Endodermal cell (in vitro differentiated cells): ENCODE results near the gene TP53INP2. TPM values are rescaled to one million over a fixed set of nuclear protein-coding genes. Genes with fewer than 3 reads are reported as not detected.

Experiments used
- DNase-seq: peaks from one replicate; pipeline ENCODE4 v3.0.0-alpha.2; 2017
- H3K27ac ChIP-seq: 2 replicates; pipeline ENCODE4 v1.5.1; 2013; ENCODE audit warnings: mild to moderate bottlenecking, low read depth, low read length, moderate library complexity
- H3K27me3 ChIP-seq: 2 replicates; pipeline ENCODE4 v1.6.1; 2013; ENCODE audit warnings: mild to moderate bottlenecking, low read length, moderate library complexity; ENCODE audit not compliant: insufficient read depth, control insufficient read depth, poor library complexity, severe bottlenecking
- H3K36me3 ChIP-seq: 2 replicates; pipeline ENCODE4 v1.7.0; 2013; ENCODE audit warnings: mild to moderate bottlenecking, low read length, moderate library complexity; ENCODE audit not compliant: control insufficient read depth, insufficient read depth
- H3K4me1 ChIP-seq: one replicate; pipeline ENCODE4 v1.7.0; 2013; ENCODE audit warnings: low read length; ENCODE audit not compliant: control insufficient read depth, insufficient read depth
- H3K4me3 ChIP-seq: 2 replicates; pipeline ENCODE4 v1.5.1; 2013; ENCODE audit warnings: mild to moderate bottlenecking, low read length, moderate library complexity
- H3K9ac ChIP-seq: 2 replicates; pipeline ENCODE4 v1.6.1; 2013; ENCODE audit warnings: mild to moderate bottlenecking, low read length, moderate library complexity; ENCODE audit not compliant: poor library complexity, severe bottlenecking; ENCODE audit errors: extremely low read depth
- H3K9me3 ChIP-seq: 2 replicates; pipeline ENCODE4 v1.6.1; 2013; ENCODE audit warnings: mild to moderate bottlenecking, low read length, moderate library complexity; ENCODE audit not compliant: control insufficient read depth
- H3K27ac Mint-ChIP-seq: 2 replicates; pipeline ENCODE4 v1.8.0; 2020; ENCODE audit warnings: mixed read lengths
- H3K27me3 Mint-ChIP-seq: 2 replicates; pipeline ENCODE4 v1.8.0; 2021; ENCODE audit warnings: mild to moderate bottlenecking, mixed read lengths; ENCODE audit not compliant: insufficient read depth
- H3K36me3 Mint-ChIP-seq: 2 replicates; pipeline ENCODE4 v1.8.0; 2020; ENCODE audit warnings: low read depth, mixed read lengths
- H3K4me1 Mint-ChIP-seq: 2 replicates; pipeline ENCODE4 v1.8.0; 2020; ENCODE audit warnings: mixed read lengths
- H3K4me3 Mint-ChIP-seq: 2 replicates; pipeline ENCODE4 v1.8.0; 2020; ENCODE audit warnings: mild to moderate bottlenecking, moderate library complexity, mixed read lengths
- H3K9me3 Mint-ChIP-seq: 2 replicates; pipeline ENCODE4 v1.8.0; 2020; ENCODE audit warnings: mild to moderate bottlenecking, mixed read lengths
- CTCF ChIP-seq: fragments of 200-600 bp; sonication (generic); conservative IDR thresholded peaks from 2 replicates; pipeline ENCODE4 v1.5.0; 2021; ENCODE audit warnings: antibody characterized with exemption, mild to moderate bottlenecking
- whole genome bisulfite sequencing, 2 experiments: methylation state at CpG; one replicate each; pipeline versions ENCODE4 v1.1.5 to v1.1.7; 2013; ENCODE audit warnings: missing lambda C conversion rate in 2 of 2, mixed read lengths in 1 of 2; ENCODE audit not compliant: insufficient coverage in 1 of 2, insufficient read length in 1 of 2; 5-methylcytosine and 5-hydroxymethylcytosine counted together
- total RNA-seq, 2 donors: library from RNA; stranded (reverse); fragmentation: NEBNext Ultra II Directional in 1 of 2; extraction: Animal tissue kit (Norgen Biotek cat#: 25700) in 1 of 2; gene quantifications; 2 replicates in 1 of 2; 3 replicates in 1 of 2; pipeline ENCODE4 v1.2.1, GENCODE V29; 2021

TP53INP2 gene
- total RNA-seq, 2 donors from 2014 or later = 7.0 to 20.2 TPM

- TF ChIP-seq CTCF = peak; percentile 80
- no peak overlapping the region for H3K27ac Mint-ChIP-seq
- H3K9me3 Mint-ChIP-seq = no peaks in the 10 kb centered on the region
- H3K4me1 ChIP-seq = peaks cover 5% of the 10 kb centered on the region
- 19 to 35% methylated on average over 6 to 22 of the region's 22 CpGs for WGBS, 2 experiments
- peak overlapping the region; percentile 67 for H3K4me3 Mint-ChIP-seq
- peaks cover 16% of the 10 kb centered on the region for H3K27me3 ChIP-seq
- H3K27ac ChIP-seq = no peak overlapping the region
- H3K27me3 Mint-ChIP-seq = peaks cover 42% of the 10 kb centered on the region
- H3K36me3 ChIP-seq = peaks cover 7% of the 10 kb centered on the region
- H3K4me3 ChIP-seq = peak overlapping the region; percentile 76
- H3K9ac ChIP-seq = no peak overlapping the region
- peaks cover 11% of the 10 kb centered on the region for H3K36me3 Mint-ChIP-seq
- H3K9me3 ChIP-seq = no peaks in the 10 kb centered on the region
- DNase-seq = peak; percentile 81
- peaks cover 18% of the 10 kb centered on the region for H3K4me1 Mint-ChIP-seq
Measured at GRCh38 chr20:34708621-34709043, 4.5 kb downstream of the TP53INP2 start.

GRCh38 chr20:34709044-34709830, 5.1 kb downstream of the TP53INP2 start:
- no peak overlapping the region for H3K27ac Mint-ChIP-seq
- peak overlapping the region; percentile 76 for H3K4me3 ChIP-seq
- H3K9ac ChIP-seq = no peak overlapping the region
- peaks cover 13% of the 10 kb centered on the region for H3K36me3 ChIP-seq
- H3K4me3 Mint-ChIP-seq = peak overlapping the region; percentile 67
- 6% methylated on average over 7 to 64 of the region's 64 CpGs for WGBS, 2 experiments
- H3K4me1 Mint-ChIP-seq = peaks cover 18% of the 10 kb centered on the region
- no peaks in the 10 kb centered on the region for H3K9me3 Mint-ChIP-seq
- TF ChIP-seq CTCF = no peak
- peak overlapping the region; percentile 40 for H3K27ac ChIP-seq
- peaks cover 5% of the 10 kb centered on the region for H3K4me1 ChIP-seq
- peaks cover 16% of the 10 kb centered on the region for H3K27me3 ChIP-seq
- no peaks in the 10 kb centered on the region for H3K9me3 ChIP-seq
- peaks cover 14% of the 10 kb centered on the region for H3K36me3 Mint-ChIP-seq
- peaks cover 42% of the 10 kb centered on the region for H3K27me3 Mint-ChIP-seq
- peak; percentile 95 for DNase-seq

- peaks cover 19% of the 10 kb centered on the region for H3K36me3 ChIP-seq
- no peaks in the 10 kb centered on the region for H3K9me3 ChIP-seq
- TF ChIP-seq CTCF = peak; percentile 68
- peaks cover 22% of the 10 kb centered on the region for H3K36me3 Mint-ChIP-seq
- peaks cover 3% of the 10 kb centered on the region for H3K4me1 ChIP-seq
- DNase-seq = peak; percentile 92
- H3K9me3 Mint-ChIP-seq = no peaks in the 10 kb centered on the region
- peaks cover 16% of the 10 kb centered on the region for H3K27me3 ChIP-seq
- peak overlapping the region; percentile 76 for H3K4me3 ChIP-seq
- peaks cover 42% of the 10 kb centered on the region for H3K27me3 Mint-ChIP-seq
- peaks cover 15% of the 10 kb centered on the region for H3K4me1 Mint-ChIP-seq
- H3K27ac Mint-ChIP-seq = no peak overlapping the region
- H3K27ac ChIP-seq = no peak overlapping the region
- peak overlapping the region; percentile 67 for H3K4me3 Mint-ChIP-seq
- WGBS, 2 experiments = 9 to 17% methylated on average over 25 to 61 of the region's 61 CpGs
- H3K9ac ChIP-seq = no peak overlapping the region
Measured at GRCh38 chr20:34709831-34710567, 5.9 kb downstream of the TP53INP2 start.
